HepG2 (cell line): ENCODE measurements around the gene ZFP37. TPM values are rescaled to one million over a fixed set of nuclear protein-coding genes. Genes with fewer than 3 reads are reported as not detected.
A peak's percentile ranks its signal among the peaks of the same experiment; 100 is the strongest.

Experiments
- DNMT3B ChIP-seq: conservative IDR thresholded peaks from 2 replicates; pipeline ENCODE4 v1.6.1; 2016; ENCODE audit warnings: missing biosample characterization, control low read depth
- EHMT2 ChIP-seq: fragments of 200-600 bp; sonication (generic); IDR thresholded peaks from 2 replicates; pipeline ENCODE4 v1.7.0; 2017; ENCODE audit warnings: antibody characterized with exemption, low read depth, low read length, borderline replicate concordance
- ELF1 ChIP-seq: sonication (generic); formaldehyde crosslinking; IDR thresholded peaks from 2 replicates; pipeline ENCODE4 v1.4.0; 2020; ENCODE audit warnings: missing genetic modification reagents
- ETV5 ChIP-seq: IDR thresholded peaks from 2 replicates; pipeline ENCODE4 v1.6.1; 2018; ENCODE audit warnings: missing biosample characterization, missing genetic modification reagents, inconsistent platforms, borderline replicate concordance
- GLI4 ChIP-seq: sonication (generic); formaldehyde crosslinking; IDR thresholded peaks from 2 replicates; pipeline ENCODE4 v1.5.1; 2020; ENCODE audit warnings: missing genetic modification reagents, mild to moderate bottlenecking, moderate library complexity, borderline replicate concordance
- HNF1A ChIP-seq, 2 experiments: sonication (generic) in 1 of 2; formaldehyde crosslinking in 1 of 2; IDR thresholded peaks; 2 replicates each; pipeline versions ENCODE4 v1.4.0 to v1.6.1; 2016 to 2020; ENCODE audit warnings: borderline replicate concordance in 1 of 2, low read depth in 1 of 2, mild to moderate bottlenecking in 1 of 2, missing genetic modification reagents in 1 of 2
- IKZF1 ChIP-seq: fragments of 450-650 bp; IDR thresholded peaks from 2 replicates; pipeline ENCODE4 v1.7.1; 2016
- MAX ChIP-seq: IDR thresholded peaks from 2 replicates; pipeline ENCODE4 v1.6.1; 2012; ENCODE audit warnings: inconsistent platforms
- NAIF1 ChIP-seq: sonication (generic); formaldehyde crosslinking; IDR thresholded peaks from 2 replicates; pipeline ENCODE4 v1.5.0; 2020; ENCODE audit warnings: mild to moderate bottlenecking, missing genetic modification reagents, borderline replicate concordance
- RAD51 ChIP-seq: fragments of 450-650 bp; IDR thresholded peaks from 2 replicates; pipeline ENCODE4 v1.6.1; 2016; ENCODE audit warnings: borderline replicate concordance
- TAF15 ChIP-seq: fragments of 200-400 bp; formaldehyde crosslinking; IDR thresholded peaks from one replicate; pipeline ENCODE4 v1.6.1; 2018; ENCODE audit warnings: mild to moderate bottlenecking, low read depth, low read length; ENCODE audit not compliant: poor library complexity, severe bottlenecking
- TARDBP ChIP-seq: sonication (generic); formaldehyde crosslinking; IDR thresholded peaks from 2 replicates; pipeline ENCODE4 v1.8.0; 2022; ENCODE audit warnings: mild to moderate bottlenecking, missing genetic modification reagents
- ZFY ChIP-seq: sonication (generic); formaldehyde crosslinking; IDR thresholded peaks from 2 replicates; pipeline ENCODE4 v1.4.0; 2020; ENCODE audit warnings: missing genetic modification reagents
- ZMYM2 ChIP-seq: sonication (generic); formaldehyde crosslinking; IDR thresholded peaks from 2 replicates; pipeline ENCODE4 v1.8.0; 2022; ENCODE audit warnings: mild to moderate bottlenecking, missing genetic modification reagents
- ZNF136 ChIP-seq: sonication (generic); formaldehyde crosslinking; IDR thresholded peaks from 2 replicates; pipeline ENCODE4 v1.8.1; 2022; ENCODE audit warnings: low read depth, mild to moderate bottlenecking, moderate library complexity, missing genetic modification reagents
- ZNF605 ChIP-seq: sonication (generic); formaldehyde crosslinking; IDR thresholded peaks from 2 replicates; pipeline ENCODE4 v1.8.0; 2022; ENCODE audit warnings: mild to moderate bottlenecking, missing genetic modification reagents
- ZNF720 ChIP-seq: sonication (generic); formaldehyde crosslinking; IDR thresholded peaks from 2 replicates; pipeline ENCODE4 v1.4.0; 2020; ENCODE audit warnings: missing genetic modification reagents
- ZSCAN21 ChIP-seq: sonication (generic); formaldehyde crosslinking; IDR thresholded peaks from 2 replicates; pipeline ENCODE4 v1.8.0; 2022; ENCODE audit warnings: mild to moderate bottlenecking, missing genetic modification reagents, moderate library complexity, borderline replicate concordance
- polyA plus RNA-seq, 8 experiments: library from polyadenylated mRNA; depleted of rRNA in 3 of 8; stranded (reverse) in 7 of 8; unstranded in 1 of 8; fragments of >200 nt; fragmentation: Illumina TruSeq in 4 of 8; extraction: Trizol in 4 of 8; gene quantifications; 2 replicates each; pipeline versions ENCODE4 v1.2.1 to v1.2.3, GENCODE V29; 2011 to 2016; ENCODE audit warnings: low read depth in 4 of 8, missing spikeins in 1 of 8, mixed read lengths in 1 of 8; ENCODE audit not compliant: insufficient read depth in 1 of 8
- total RNA-seq, 5 experiments: library from RNA; depleted of rRNA; stranded (reverse); fragments of >200 nt; fragmentation: Illumina TruSeq; extraction: Trizol; gene quantifications; 2 replicates each; pipeline ENCODE4 v1.2.3, GENCODE V29; 2016; ENCODE audit warnings: low read depth in 1 of 5
- TF ChIP-seq, protein P1 (sequence below), 2 experiments: sonication (generic) in 1 of 2; formaldehyde crosslinking in 1 of 2; IDR thresholded peaks; 2 replicates each; pipeline versions ENCODE4 v1.5.1 to v1.6.1; 2011 to 2020; ENCODE audit warnings: borderline replicate concordance in 1 of 2, low read depth in 1 of 2, low read length in 1 of 2, mild to moderate bottlenecking in 1 of 2, missing genetic modification reagents in 1 of 2, moderate library complexity in 1 of 2
- TF ChIP-seq, protein P2 (sequence below): sonication (generic); formaldehyde crosslinking; IDR thresholded peaks from 2 replicates; pipeline ENCODE4 v1.4.0; 2020; ENCODE audit warnings: low read depth, mild to moderate bottlenecking, missing genetic modification reagents

The ZFP37 gene
- total and polyA plus RNA-seq, 2 of the 13 experiments (the other 11 are each of a cell fraction or from before 2014, with no cell fraction given): 1.1 to 3.7 TPM

- TF ChIP-seq, protein P1, sequence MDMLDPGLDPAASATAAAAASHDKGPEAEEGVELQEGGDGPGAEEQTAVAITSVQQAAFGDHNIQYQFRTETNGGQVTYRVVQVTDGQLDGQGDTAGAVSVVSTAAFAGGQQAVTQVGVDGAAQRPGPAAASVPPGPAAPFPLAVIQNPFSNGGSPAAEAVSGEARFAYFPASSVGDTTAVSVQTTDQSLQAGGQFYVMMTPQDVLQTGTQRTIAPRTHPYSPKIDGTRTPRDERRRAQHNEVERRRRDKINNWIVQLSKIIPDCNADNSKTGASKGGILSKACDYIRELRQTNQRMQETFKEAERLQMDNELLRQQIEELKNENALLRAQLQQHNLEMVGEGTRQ (IDR thresholded peaks at IDR 0.05; ENCODE audit: low read depth, low read length): no peak
- TF ChIP-seq, protein P1 (CRISPR knock-in tag; IDR thresholded peaks at IDR 0.05; ENCODE audit: borderline replicate concordance): no peak
- no peak for TF ChIP-seq TAF15
- peak; percentile 37; the same call in 1 of the 2 replicates for TF ChIP-seq MAX
- no peak; the same call in 1 of the 2 replicates for TF ChIP-seq DNMT3B (CRISPR knock-in tag)
- TF ChIP-seq NAIF1 (CRISPR knock-in tag): no peak
- TF ChIP-seq RAD51: no peak
- TF ChIP-seq HNF1A (IDR thresholded peaks at IDR 0.05; ENCODE audit: low read depth): no peak
- peak; percentile 56; the same call in 1 of the 2 replicates for TF ChIP-seq HNF1A (CRISPR knock-in tag; IDR thresholded peaks at IDR 0.05; ENCODE audit: borderline replicate concordance)
- peak; percentile 88 for TF ChIP-seq ELF1
- TF ChIP-seq, protein P2, sequence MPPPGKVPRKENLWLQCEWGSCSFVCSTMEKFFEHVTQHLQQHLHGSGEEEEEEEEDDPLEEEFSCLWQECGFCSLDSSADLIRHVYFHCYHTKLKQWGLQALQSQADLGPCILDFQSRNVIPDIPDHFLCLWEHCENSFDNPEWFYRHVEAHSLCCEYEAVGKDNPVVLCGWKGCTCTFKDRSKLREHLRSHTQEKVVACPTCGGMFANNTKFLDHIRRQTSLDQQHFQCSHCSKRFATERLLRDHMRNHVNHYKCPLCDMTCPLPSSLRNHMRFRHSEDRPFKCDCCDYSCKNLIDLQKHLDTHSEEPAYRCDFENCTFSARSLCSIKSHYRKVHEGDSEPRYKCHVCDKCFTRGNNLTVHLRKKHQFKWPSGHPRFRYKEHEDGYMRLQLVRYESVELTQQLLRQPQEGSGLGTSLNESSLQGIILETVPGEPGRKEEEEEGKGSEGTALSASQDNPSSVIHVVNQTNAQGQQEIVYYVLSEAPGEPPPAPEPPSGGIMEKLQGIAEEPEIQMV (CRISPR knock-in tag): no peak
- TF ChIP-seq ZNF136: no peak
- peak; percentile 68 for TF ChIP-seq TARDBP (CRISPR knock-in tag)
- TF ChIP-seq IKZF1: no peak
- TF ChIP-seq ETV5 (CRISPR knock-in tag): peak; percentile 90; the same call in 1 of the 2 replicates
- TF ChIP-seq ZFY: peak; percentile 82
- TF ChIP-seq ZNF720 (CRISPR knock-in tag): no peak
- TF ChIP-seq GLI4 (CRISPR knock-in tag): peak; percentile 40; the same call in 1 of the 2 replicates
- TF ChIP-seq ZMYM2: no peak
- TF ChIP-seq EHMT2: no peak
- TF ChIP-seq ZSCAN21 (CRISPR knock-in tag): peak; percentile 41; the same call in 1 of the 2 replicates
- no peak for TF ChIP-seq ZNF605 (CRISPR knock-in tag)
Observed at GRCh38 chr9:113056191-113057106, at the start of gene ZFP37 (continued).
